Measurements from ENCODE around the gene NLN.

Gene NLN

DNA sequence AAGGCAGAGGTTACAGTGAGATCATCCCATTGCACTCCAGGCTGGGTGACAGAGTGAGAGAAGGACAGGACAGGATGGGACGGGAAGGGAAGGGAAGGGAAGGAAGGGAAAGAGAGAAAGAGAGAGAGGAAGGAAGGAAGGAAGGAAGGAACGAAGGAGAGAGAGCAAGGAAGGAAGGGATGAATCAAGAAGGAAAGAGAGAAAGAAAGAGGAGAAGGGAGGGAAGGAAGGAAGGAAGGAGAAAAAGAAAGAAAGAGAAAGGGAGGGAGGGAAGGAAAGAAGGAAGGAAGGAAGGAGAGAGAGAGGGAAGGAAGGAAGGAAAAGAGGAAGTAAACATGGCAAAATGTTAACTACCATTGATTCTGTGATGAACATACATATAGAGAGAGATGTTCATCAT lies 28.9 kb upstream of the NLN start:
- Histone ChIP-seq H3K27ac (no peak overlapping the region), H3K36me3 (ENCODE audit: insufficient read depth) (no peaks in the 10 kb centered on the region), H3K4me2 (no peak overlapping the region), H3K9ac (no peak overlapping the region), H3K4me3 (IDR thresholded peaks at IDR 0.05; ENCODE audit: insufficient read depth, low read depth, low read length) (no peak overlapping the region), H3K4me1 (ENCODE audit: low read depth, poor library complexity, severe bottlenecking) (no peaks in the 10 kb centered on the region), H3K79me2 (ENCODE audit: insufficient read depth, low read depth) (no peaks in the 10 kb centered on the region), H3K27me3 (ENCODE audit: insufficient read depth, low read depth) (no peaks in the 10 kb centered on the region), H2AFZ (ENCODE audit: low read depth) (no peak overlapping the region), H4K20me1 (ENCODE audit: insufficient read depth) (no peaks in the 10 kb centered on the region)
- TF ChIP-seq, protein P1, sequence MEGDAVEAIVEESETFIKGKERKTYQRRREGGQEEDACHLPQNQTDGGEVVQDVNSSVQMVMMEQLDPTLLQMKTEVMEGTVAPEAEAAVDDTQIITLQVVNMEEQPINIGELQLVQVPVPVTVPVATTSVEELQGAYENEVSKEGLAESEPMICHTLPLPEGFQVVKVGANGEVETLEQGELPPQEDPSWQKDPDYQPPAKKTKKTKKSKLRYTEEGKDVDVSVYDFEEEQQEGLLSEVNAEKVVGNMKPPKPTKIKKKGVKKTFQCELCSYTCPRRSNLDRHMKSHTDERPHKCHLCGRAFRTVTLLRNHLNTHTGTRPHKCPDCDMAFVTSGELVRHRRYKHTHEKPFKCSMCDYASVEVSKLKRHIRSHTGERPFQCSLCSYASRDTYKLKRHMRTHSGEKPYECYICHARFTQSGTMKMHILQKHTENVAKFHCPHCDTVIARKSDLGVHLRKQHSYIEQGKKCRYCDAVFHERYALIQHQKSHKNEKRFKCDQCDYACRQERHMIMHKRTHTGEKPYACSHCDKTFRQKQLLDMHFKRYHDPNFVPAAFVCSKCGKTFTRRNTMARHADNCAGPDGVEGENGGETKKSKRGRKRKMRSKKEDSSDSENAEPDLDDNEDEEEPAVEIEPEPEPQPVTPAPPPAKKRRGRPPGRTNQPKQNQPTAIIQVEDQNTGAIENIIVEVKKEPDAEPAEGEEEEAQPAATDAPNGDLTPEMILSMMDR (conservative IDR thresholded peaks at IDR 0.05; ENCODE audit: low read depth, low read length): no peak

DNA sequence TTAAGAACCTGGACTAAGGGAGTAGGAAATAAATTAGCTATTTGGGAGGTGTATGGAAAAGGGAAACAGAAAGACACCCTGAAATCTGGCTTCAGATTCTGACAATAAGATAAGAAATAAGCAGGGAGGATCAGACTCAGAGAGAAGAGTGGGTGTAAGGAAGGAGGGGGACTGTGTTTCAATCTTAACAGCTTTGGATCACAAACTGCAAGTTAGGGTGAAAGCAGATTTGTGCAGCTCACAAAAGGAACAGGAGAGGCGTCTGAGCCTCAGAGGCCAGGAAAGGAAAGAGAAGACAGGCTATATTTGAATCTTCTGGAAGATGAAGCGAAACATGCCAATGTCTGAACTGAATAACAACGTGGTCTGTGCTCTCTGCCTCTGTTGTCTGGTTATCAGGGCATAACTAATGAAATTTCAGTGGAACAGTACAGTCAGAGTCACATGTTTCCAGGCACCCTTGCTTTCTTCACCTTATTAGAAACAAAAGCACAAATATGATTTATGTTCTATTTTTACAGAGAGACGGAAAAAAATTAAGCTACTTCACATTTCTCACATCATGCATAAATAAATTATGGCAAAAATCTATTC lies 26.7 kb upstream of the NLN start:
- no peaks in the 10 kb centered on the region for H3K36me3 ChIP-seq (ENCODE audit: insufficient read depth)
- TF ChIP-seq, protein P1 (conservative IDR thresholded peaks at IDR 0.05; ENCODE audit: low read depth, low read length): no peak
- no peak overlapping the region for H3K27ac ChIP-seq
- H2AFZ ChIP-seq (ENCODE audit: low read depth): no peak overlapping the region
- no peaks in the 10 kb centered on the region for H3K27me3 ChIP-seq (ENCODE audit: insufficient read depth, low read depth)
- H3K4me1 ChIP-seq (ENCODE audit: low read depth, poor library complexity, severe bottlenecking): no peaks in the 10 kb centered on the region
- no peaks in the 10 kb centered on the region for H3K79me2 ChIP-seq (ENCODE audit: insufficient read depth, low read depth)
- no peaks in the 10 kb centered on the region for H4K20me1 ChIP-seq (ENCODE audit: insufficient read depth)
- H3K9ac ChIP-seq: no peak overlapping the region
- no peak overlapping the region for H3K4me2 ChIP-seq
- no peak overlapping the region for H3K4me3 ChIP-seq (IDR thresholded peaks at IDR 0.05; ENCODE audit: insufficient read depth, low read depth, low read length)

DNA sequence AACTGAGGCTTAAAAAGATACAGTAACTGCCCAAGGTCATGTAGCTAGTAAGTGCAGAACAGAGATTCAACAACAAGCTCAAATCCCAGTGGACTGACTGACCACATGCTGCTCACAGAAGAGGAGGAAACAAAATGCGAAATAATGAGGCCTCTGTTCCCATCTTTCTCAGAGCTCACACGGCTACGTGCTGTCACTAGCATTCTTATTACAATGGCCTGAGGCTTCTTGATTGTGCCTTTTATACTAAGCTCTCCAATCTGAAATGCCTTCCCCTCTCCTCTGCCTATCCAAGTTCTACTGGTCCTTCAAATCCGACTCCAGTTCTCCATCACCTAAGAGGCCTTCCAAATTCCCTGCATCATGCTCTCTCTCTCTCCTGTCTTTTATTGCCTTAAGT lies 26.1 kb upstream of the NLN start:
- H3K4me1 ChIP-seq (ENCODE audit: low read depth, poor library complexity, severe bottlenecking): no peaks in the 10 kb centered on the region
- no peaks in the 10 kb centered on the region for H3K27me3 ChIP-seq (ENCODE audit: insufficient read depth, low read depth)
- H3K4me3 ChIP-seq (IDR thresholded peaks at IDR 0.05; ENCODE audit: insufficient read depth, low read depth, low read length): no peak overlapping the region
- no peak overlapping the region for H3K27ac ChIP-seq
- H3K79me2 ChIP-seq (ENCODE audit: insufficient read depth, low read depth): no peaks in the 10 kb centered on the region
- H4K20me1 ChIP-seq (ENCODE audit: insufficient read depth): no peaks in the 10 kb centered on the region
- H2AFZ ChIP-seq (ENCODE audit: low read depth): no peak overlapping the region
- TF ChIP-seq, protein P1 (conservative IDR thresholded peaks at IDR 0.05; ENCODE audit: low read depth, low read length): no peak
- no peak overlapping the region for H3K9ac ChIP-seq
- no peaks in the 10 kb centered on the region for H3K36me3 ChIP-seq (ENCODE audit: insufficient read depth)
- H3K4me2 ChIP-seq: no peak overlapping the region

DNA sequence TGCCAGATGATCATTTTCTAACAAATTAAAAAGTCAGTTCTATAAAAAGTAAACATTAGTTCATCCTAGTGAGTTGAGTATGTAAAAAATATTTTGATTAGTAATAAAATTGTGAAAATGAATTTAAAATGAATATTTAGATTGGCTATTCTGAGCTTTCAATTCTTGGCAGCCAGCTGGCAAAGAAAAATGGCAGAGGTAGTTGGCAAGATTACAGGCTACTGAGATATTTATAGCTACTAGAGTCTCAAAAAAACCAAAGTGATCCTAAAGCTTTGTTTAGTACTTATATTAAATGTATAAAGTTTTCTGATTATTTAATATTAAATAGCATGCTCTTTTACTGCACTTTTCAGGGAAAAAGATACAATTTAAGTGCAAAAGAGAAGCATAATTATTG lies 25.1 kb upstream of the NLN start:
- no peak overlapping the region for H3K27ac ChIP-seq
- TF ChIP-seq, protein P1 (conservative IDR thresholded peaks at IDR 0.05; ENCODE audit: low read depth, low read length): no peak
- H3K27me3 ChIP-seq (ENCODE audit: insufficient read depth, low read depth): no peaks in the 10 kb centered on the region
- H3K4me3 ChIP-seq (IDR thresholded peaks at IDR 0.05; ENCODE audit: insufficient read depth, low read depth, low read length): no peak overlapping the region
- no peaks in the 10 kb centered on the region for H3K4me1 ChIP-seq (ENCODE audit: low read depth, poor library complexity, severe bottlenecking)
- H3K79me2 ChIP-seq (ENCODE audit: insufficient read depth, low read depth): no peaks in the 10 kb centered on the region
- H3K4me2 ChIP-seq: no peak overlapping the region
- no peak overlapping the region for H3K9ac ChIP-seq
- H3K36me3 ChIP-seq (ENCODE audit: insufficient read depth): no peaks in the 10 kb centered on the region
- H4K20me1 ChIP-seq (ENCODE audit: insufficient read depth): no peaks in the 10 kb centered on the region
- no peak overlapping the region for H2AFZ ChIP-seq (ENCODE audit: low read depth)

All from KMS-11 (cell line).